Prostate gland (tissue), 2 donors: ENCODE measurements around the gene FAAH2.

Experiments used
- POLR2A ChIP-seq: fragments of 450-650 bp; IDR thresholded peaks from one replicate; pipeline ENCODE4 v1.6.1; 2016; ENCODE audit warnings: antibody characterized with exemption, mild to moderate bottlenecking
- POLR2AphosphoS5 ChIP-seq: sonication (generic); formaldehyde crosslinking; IDR thresholded peaks from one replicate; pipeline ENCODE4 v1.6.1; 2017; ENCODE audit warnings: antibody characterized with exemption
- TF ChIP-seq, protein P1 (sequence below), 4 experiments: fragments of 200-600 bp in 2 of 4; fragments of 450-650 bp in 2 of 4; sonication (generic) in 2 of 4; IDR thresholded peaks; 1 replicate in 3 of 4; 2 replicates in 1 of 4; pipeline ENCODE4 v1.5.1; 2016 to 2019; ENCODE audit warnings: antibody characterized with exemption in 4 of 4, mild to moderate bottlenecking in 2 of 4, moderate library complexity in 2 of 4

DNA sequence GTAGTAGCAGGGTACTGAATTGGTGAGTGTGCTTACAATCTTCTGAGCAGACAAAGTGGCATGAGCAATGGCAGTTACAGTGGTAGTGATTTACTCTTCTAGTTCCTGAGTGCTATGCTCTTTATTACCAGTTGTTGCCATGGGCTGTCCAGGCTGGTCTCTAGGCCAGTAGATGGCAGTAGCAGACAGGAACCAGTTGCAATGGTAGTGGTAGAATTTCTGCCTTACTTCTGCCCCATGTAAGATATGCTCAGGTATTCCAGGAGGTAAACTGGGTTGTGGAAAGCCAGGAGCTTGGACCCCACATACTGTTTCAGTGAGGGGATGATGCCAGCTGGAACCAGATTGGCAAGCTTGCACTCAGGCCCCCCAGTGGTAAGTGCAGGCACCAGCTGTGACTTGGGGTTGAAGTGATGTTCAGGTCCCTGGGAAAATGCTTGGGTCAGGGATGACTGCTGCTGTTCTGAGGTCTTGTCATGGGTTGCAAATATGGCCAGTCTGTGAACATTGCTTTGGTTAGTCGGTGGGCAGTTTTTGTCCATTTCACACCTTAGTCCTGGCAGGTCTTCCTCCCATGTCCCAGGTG is 242.3 kb downstream of the FAAH2 start:
- TF ChIP-seq, protein P1, sequence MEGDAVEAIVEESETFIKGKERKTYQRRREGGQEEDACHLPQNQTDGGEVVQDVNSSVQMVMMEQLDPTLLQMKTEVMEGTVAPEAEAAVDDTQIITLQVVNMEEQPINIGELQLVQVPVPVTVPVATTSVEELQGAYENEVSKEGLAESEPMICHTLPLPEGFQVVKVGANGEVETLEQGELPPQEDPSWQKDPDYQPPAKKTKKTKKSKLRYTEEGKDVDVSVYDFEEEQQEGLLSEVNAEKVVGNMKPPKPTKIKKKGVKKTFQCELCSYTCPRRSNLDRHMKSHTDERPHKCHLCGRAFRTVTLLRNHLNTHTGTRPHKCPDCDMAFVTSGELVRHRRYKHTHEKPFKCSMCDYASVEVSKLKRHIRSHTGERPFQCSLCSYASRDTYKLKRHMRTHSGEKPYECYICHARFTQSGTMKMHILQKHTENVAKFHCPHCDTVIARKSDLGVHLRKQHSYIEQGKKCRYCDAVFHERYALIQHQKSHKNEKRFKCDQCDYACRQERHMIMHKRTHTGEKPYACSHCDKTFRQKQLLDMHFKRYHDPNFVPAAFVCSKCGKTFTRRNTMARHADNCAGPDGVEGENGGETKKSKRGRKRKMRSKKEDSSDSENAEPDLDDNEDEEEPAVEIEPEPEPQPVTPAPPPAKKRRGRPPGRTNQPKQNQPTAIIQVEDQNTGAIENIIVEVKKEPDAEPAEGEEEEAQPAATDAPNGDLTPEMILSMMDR (IDR thresholded peaks at IDR 0.05), result peak in 1 of 4 experiments; percentile 11
- TF ChIP-seq POLR2A, result no peak
- no peak for TF ChIP-seq POLR2AphosphoS5
